HepG2 (cell line): ENCODE results near the gene ADRA2B. TPM values are rescaled to one million over a fixed set of nuclear protein-coding genes. Genes with fewer than 3 reads are reported as not detected.

Experiments
- ATAC-seq: fragments of 200-7000 bp; cut with Tn5 transposase; 3 replicates; pipeline ENCODE4 v1.9.1; 2020; ENCODE audit warnings: mild to moderate bottlenecking, moderate library complexity
- BruUV-seq: library from RNA; stranded (reverse); fragments of 400-500 nt; replicated peaks from 2 replicates; lab custom pipeline; 2021; lab: Mats Ljungman, UMichigan
- CTCF ChIA-PET: fragments of 300-600 bp; formaldehyde crosslinking; extraction: SDS; loops from one replicate; lab custom pipeline; 2021; ENCODE audit warnings: low total read pairs, inconsistent platforms, low intra/inter-chr PET ratio; lab: Yijun Ruan, JAX
- POLR2A ChIA-PET: fragments of 350-600 bp; sonication (Branson Sonifier 250); formaldehyde crosslinking; loops from one replicate; lab custom pipeline; 2020; ENCODE audit warnings: antibody characterized with exemption, inconsistent platforms; lab: Yijun Ruan, JAX
- DNase-seq: peaks from one replicate; pipeline ENCODE4 v3.0.0-alpha.2; 2015; ENCODE audit warnings: low spot score
- FAIRE-seq: peaks from 3 replicates; lab custom pipeline; 2011; peaks lifted over from hg19 to GRCh38; lab: Jason Lieb, UNC
- H2AFZ ChIP-seq: one replicate; pipeline ENCODE4 v1.6.1; 2011; ENCODE audit warnings: low read length, inconsistent platforms
- H3K27ac ChIP-seq: fragments of 300-600 bp; 3 replicates; pipeline ENCODE4 v1.8.0; 2011; ENCODE audit warnings: mixed run types, mild to moderate bottlenecking, mixed read lengths, low read length, inconsistent platforms; ENCODE audit not compliant: insufficient read depth; ENCODE audit errors: extremely low read length
- H3K27me3 ChIP-seq, 2 experiments: fragments of 200-600 bp in 1 of 2; 2 replicates in 1 of 2; 3 replicates in 1 of 2; pipeline versions ENCODE4 v1.6.0 to v1.8.0; 2011; ENCODE audit warnings: low read length in 2 of 2, mild to moderate bottlenecking in 2 of 2, moderate library complexity in 2 of 2, inconsistent platforms in 1 of 2; ENCODE audit not compliant: insufficient read depth in 2 of 2, control insufficient read depth in 1 of 2
- H3K36me3 ChIP-seq, 2 experiments: fragments of 200-600 bp in 1 of 2; replicated peaks in 1 of 2; 2 replicates in 1 of 2; 3 replicates in 1 of 2; pipeline versions ENCODE4 v1.5.1 to v1.8.0; 2011; ENCODE audit warnings: low read length in 2 of 2, inconsistent platforms in 1 of 2; ENCODE audit not compliant: insufficient read depth in 2 of 2, control insufficient read depth in 1 of 2
- H3K4me1 ChIP-seq: 2 replicates; pipeline ENCODE4 v1.5.1; 2012; ENCODE audit warnings: low read length, inconsistent platforms; ENCODE audit not compliant: insufficient read depth
- H3K4me2 ChIP-seq: 2 replicates; pipeline ENCODE4 v1.6.0; 2011; ENCODE audit warnings: low read depth, low read length, inconsistent platforms
- H3K4me3 ChIP-seq, 3 experiments: fragments of 200-600 bp in 1 of 3; sonication (generic), shearing (Covaris generic) in 1 of 3; replicated peaks in 1 of 3; 2 replicates each; pipeline ENCODE4 v1.5.1; 2011 to 2016; ENCODE audit warnings: low read length in 3 of 3, inconsistent platforms in 2 of 3, low read depth in 2 of 3, mild to moderate bottlenecking in 2 of 3, control low read depth in 1 of 3, mixed read lengths in 1 of 3; ENCODE audit not compliant: insufficient read depth in 1 of 3
- H3K79me2 ChIP-seq: one replicate; pipeline ENCODE4 v1.6.1; 2011; ENCODE audit warnings: low read length, inconsistent platforms; ENCODE audit not compliant: insufficient read depth
- H3K9ac ChIP-seq: 2 replicates; pipeline ENCODE4 v1.6.0; 2011; ENCODE audit warnings: mild to moderate bottlenecking, low read depth, low read length, inconsistent platforms; ENCODE audit not compliant: insufficient read depth
- H3K9me3 ChIP-seq: 2 replicates; pipeline ENCODE4 v1.5.1; 2012; ENCODE audit warnings: mild to moderate bottlenecking, low read length
- H4K20me1 ChIP-seq: 2 replicates; pipeline ENCODE4 v1.6.0; 2011; ENCODE audit warnings: inconsistent platforms, mild to moderate bottlenecking, low read length, moderate library complexity; ENCODE audit not compliant: insufficient read depth
- HOXA5 ChIP-seq: sonication (generic); formaldehyde crosslinking; IDR thresholded peaks from 2 replicates; pipeline ENCODE4 v1.4.0; 2020; ENCODE audit warnings: missing genetic modification reagents
- MYPOP ChIP-seq: sonication (generic); formaldehyde crosslinking; IDR thresholded peaks from 2 replicates; pipeline ENCODE4 v1.8.1; 2023; ENCODE audit warnings: mild to moderate bottlenecking, moderate library complexity, missing genetic modification reagents
- PREB ChIP-seq: sonication (generic); formaldehyde crosslinking; IDR thresholded peaks from 2 replicates; pipeline ENCODE4 v1.4.0; 2020; ENCODE audit warnings: missing genetic modification reagents
- SRSF1 ChIP-seq: fragments of 200-400 bp; formaldehyde crosslinking; optimal IDR thresholded peaks from 2 replicates; pipeline ENCODE3; 2017; ENCODE audit warnings: mild to moderate bottlenecking, low read depth, low read length, moderate library complexity
- TAF1 ChIP-seq: sonication (generic); formaldehyde crosslinking; IDR thresholded peaks from 2 replicates; pipeline ENCODE4 v1.4.0; 2020; ENCODE audit warnings: missing genetic modification reagents
- ZNF800 ChIP-seq: sonication (generic); formaldehyde crosslinking; IDR thresholded peaks from 2 replicates; pipeline ENCODE4 v1.4.0; 2020; ENCODE audit warnings: missing genetic modification reagents
- ZNF841 ChIP-seq: sonication (generic); formaldehyde crosslinking; IDR thresholded peaks from 2 replicates; pipeline ENCODE4 v1.8.1; 2023; ENCODE audit warnings: missing genetic modification reagents, borderline replicate concordance
- ZSCAN5A ChIP-seq: sonication (generic); formaldehyde crosslinking; IDR thresholded peaks from 2 replicates; pipeline ENCODE4 v1.8.0; 2022; ENCODE audit warnings: mild to moderate bottlenecking, missing genetic modification reagents, borderline replicate concordance
- WGBS: methylation state at CpG from one replicate; pipeline ENCODE4 v1.1.6; 2017; ENCODE audit warnings: low lambda C conversion rate; 5-methylcytosine and 5-hydroxymethylcytosine counted together
- in situ Hi-C: cut with HindIII; loops from 2 replicates; pipeline ENCODE4 v1.10.0; 2017; ENCODE audit warnings: low pct_unique_long_range_greater_than_20kb; ENCODE audit not compliant: extremely low pct_ligation_motif_present
- intact Hi-C: fragments of 100-400 bp; cut with micrococcal nuclease; formaldehyde crosslinking; loops from one replicate; pipeline ENCODE4 v1.10.0; 2022; ENCODE audit not compliant: unreplicated experiment
- polyA plus RNA-seq, 8 experiments: library from polyadenylated mRNA; depleted of rRNA in 3 of 8; stranded (reverse) in 7 of 8; unstranded in 1 of 8; fragments of >200 nt; fragmentation: Illumina TruSeq in 4 of 8; extraction: Trizol in 4 of 8; gene quantifications; 2 replicates each; pipeline versions ENCODE4 v1.2.1 to v1.2.3, GENCODE V29; 2011 to 2016; ENCODE audit warnings: low read depth in 4 of 8, missing spikeins in 1 of 8, mixed read lengths in 1 of 8; ENCODE audit not compliant: insufficient read depth in 1 of 8
- total RNA-seq, 5 experiments: library from RNA; depleted of rRNA; stranded (reverse); fragments of >200 nt; fragmentation: Illumina TruSeq; extraction: Trizol; gene quantifications; 2 replicates each; pipeline ENCODE4 v1.2.3, GENCODE V29; 2016; ENCODE audit warnings: low read depth in 1 of 5

The ADRA2B gene
- total and polyA plus RNA-seq, 2 of the 13 experiments (the other 11 are each of a cell fraction or from before 2014, with no cell fraction given) = not detected

GRCh38 chr2:96107708-96108065 is 8.7 kb downstream of the ADRA2B start (continued):
- no peak for TF ChIP-seq ZSCAN5A (CRISPR knock-in tag)
- TF ChIP-seq HOXA5 (CRISPR knock-in tag) = no peak
- no peak for TF ChIP-seq ZNF800
- no peak for TF ChIP-seq ZNF841

GRCh38 chr2:96106991-96107707 is 9.2 kb downstream of the ADRA2B start:
- Histone ChIP-seq H3K4me3 (no peak overlapping the region), H3K79me2 (no peaks in the 10 kb centered on the region), H4K20me1 (no peaks in the 10 kb centered on the region), H3K36me3 (no peaks in the 10 kb centered on the region), H3K4me1 (peaks cover 30% of the 10 kb centered on the region), H3K9me3 (no peaks in the 10 kb centered on the region), H3K4me2 (no peak overlapping the region), H2AFZ (no peak overlapping the region), H3K9ac (no peak overlapping the region), H3K27ac (no peak overlapping the region), H3K27me3 (peaks cover 5 to 11% of the 10 kb centered on the region in 2 experiments; a peak in 2 of 5 replicates)
- no peak for TF ChIP-seq MYPOP (CRISPR knock-in tag)
- no peak for TF ChIP-seq TAF1 (CRISPR knock-in tag)
- no peak for TF ChIP-seq PREB
- TF ChIP-seq SRSF1 = peak; percentile 6
- DNase-seq = no peak
- no peak for ATAC-seq
- BruUV-seq = no TSS peak
- intact Hi-C loops = no loop called here
- in situ Hi-C loops = loop anchor here (25.0 kb wide), 2 partner anchors 95 to 270 kb away; no protein-coding TSS in a partner anchor
- 62% methylated on average over 7 of the region's 9 CpGs for WGBS
- no peak for FAIRE-seq
- POLR2A ChIA-PET = no interaction called here
- CTCF ChIA-PET = no interaction called here
